Heart left ventricle (tissue), 13 donors: ENCODE results near the gene IFT25.

Source experiments
- POLR2A ChIP-seq, 2 donors: fragments of 450-650 bp; IDR thresholded peaks; one replicate each; pipeline ENCODE4 v1.6.1; 2017; ENCODE audit warnings: antibody characterized with exemption in 2 of 2, mild to moderate bottlenecking in 2 of 2, moderate library complexity in 2 of 2
- TF ChIP-seq, protein P1 (sequence below), 12 donors: fragments of 200-600 bp; sonication (generic) in 4 of 12; IDR thresholded peaks; one replicate each; pipeline versions ENCODE4 v1.5.0 to v1.8.0; 2018 to 2022; ENCODE audit warnings: antibody characterized with exemption in 12 of 12, mild to moderate bottlenecking in 5 of 12
- donor health status: ischemic (EF 13 %, LVEDD 7.1; RV severe dilation, severe dysfunction).
- donor health status: DM: no; HTN: yes; CAD: no.
- donor health status: DM: no; HTN: no; CAD: no.
- donor health status: ischemic (EF 25% LVEDD 6.9; RV normal size, moderate dysfunction).
- donor health status: ischemic (EF 25% LVEDD 5.7; RV mildly dilated, moderate dysfunction).
- donor health status: ischemic (EF 35%, LVEDD 5.7; RV mildly dilated, moderate dysfunction).
- donor health status: nonischemic (EF 11% LVEDD 7.7; RV severe dilation, severe dysfunction).
- donor health status: DM: yes; HTN: yes; CAD: no.
- donor health status: PGD.
- donor health status: ischemic (EF 29% LVEDD 5.4; RV normal size, mild dysfunction).
- donor health status: nonischemic (EF 23%, LVEDD 6.1; RV moderate dilation, normal function).

DNA sequence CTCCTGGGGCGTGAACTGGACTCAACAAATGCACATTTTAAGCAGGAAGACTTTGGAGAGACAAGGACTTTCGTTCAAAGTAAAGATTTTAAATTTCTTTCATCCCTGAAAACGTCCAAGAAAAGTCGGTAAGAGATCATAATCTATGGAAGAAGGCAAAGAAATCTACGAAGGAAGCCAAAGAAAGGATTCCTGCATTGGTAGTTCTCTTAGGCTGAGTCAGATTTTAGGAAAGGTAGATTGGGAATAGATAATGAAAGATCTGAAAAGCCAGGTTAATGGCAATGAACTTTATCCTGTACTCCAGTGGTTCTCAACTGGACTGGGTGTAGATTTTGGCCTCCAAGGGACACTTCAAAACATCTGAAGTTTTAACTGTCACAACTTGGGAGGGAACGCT lies 2.4 kb downstream of the IFT25 start:
- no peak for TF ChIP-seq POLR2A (IDR thresholded peaks at IDR 0.05)
- TF ChIP-seq, protein P1, sequence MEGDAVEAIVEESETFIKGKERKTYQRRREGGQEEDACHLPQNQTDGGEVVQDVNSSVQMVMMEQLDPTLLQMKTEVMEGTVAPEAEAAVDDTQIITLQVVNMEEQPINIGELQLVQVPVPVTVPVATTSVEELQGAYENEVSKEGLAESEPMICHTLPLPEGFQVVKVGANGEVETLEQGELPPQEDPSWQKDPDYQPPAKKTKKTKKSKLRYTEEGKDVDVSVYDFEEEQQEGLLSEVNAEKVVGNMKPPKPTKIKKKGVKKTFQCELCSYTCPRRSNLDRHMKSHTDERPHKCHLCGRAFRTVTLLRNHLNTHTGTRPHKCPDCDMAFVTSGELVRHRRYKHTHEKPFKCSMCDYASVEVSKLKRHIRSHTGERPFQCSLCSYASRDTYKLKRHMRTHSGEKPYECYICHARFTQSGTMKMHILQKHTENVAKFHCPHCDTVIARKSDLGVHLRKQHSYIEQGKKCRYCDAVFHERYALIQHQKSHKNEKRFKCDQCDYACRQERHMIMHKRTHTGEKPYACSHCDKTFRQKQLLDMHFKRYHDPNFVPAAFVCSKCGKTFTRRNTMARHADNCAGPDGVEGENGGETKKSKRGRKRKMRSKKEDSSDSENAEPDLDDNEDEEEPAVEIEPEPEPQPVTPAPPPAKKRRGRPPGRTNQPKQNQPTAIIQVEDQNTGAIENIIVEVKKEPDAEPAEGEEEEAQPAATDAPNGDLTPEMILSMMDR (IDR thresholded peaks at IDR 0.05), result no peak
